VCaP (cell line): ENCODE results near the gene SEPTIN6.
"Not testable (repeated sequence)": the region's sequence is repeated elsewhere in the genome, so short reads cannot be mapped to it uniquely, and the experiment has no call there.

Source experiments
- H3K27ac ChIP-seq: fragments of 450-650 bp; 2 replicates; pipeline ENCODE4 v1.5.1; 2017
- TF ChIP-seq, protein P1 (sequence below): fragments of 450-650 bp; conservative IDR thresholded peaks from 2 replicates; pipeline ENCODE4 v1.5.1; 2017; ENCODE audit warnings: mild to moderate bottlenecking, moderate library complexity

The SEPTIN6 gene

DNA sequence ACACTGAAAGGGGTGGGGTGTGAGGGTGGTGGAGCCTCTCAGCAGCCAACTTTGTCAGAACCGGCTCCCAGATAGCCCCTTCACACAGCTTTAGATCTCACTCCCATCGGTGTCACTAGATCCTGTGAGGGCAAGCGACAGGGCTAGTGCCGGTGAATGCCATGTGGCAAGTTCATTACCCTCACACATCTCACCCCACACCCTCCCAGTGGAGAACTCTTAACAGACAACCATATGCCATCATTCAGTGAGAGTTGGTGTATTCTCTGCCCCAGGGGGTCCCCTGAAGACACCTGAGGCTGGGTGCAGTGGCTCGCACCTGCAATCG lies 15.3 kb downstream of the SEPTIN6 start:
- TF ChIP-seq, protein P1, sequence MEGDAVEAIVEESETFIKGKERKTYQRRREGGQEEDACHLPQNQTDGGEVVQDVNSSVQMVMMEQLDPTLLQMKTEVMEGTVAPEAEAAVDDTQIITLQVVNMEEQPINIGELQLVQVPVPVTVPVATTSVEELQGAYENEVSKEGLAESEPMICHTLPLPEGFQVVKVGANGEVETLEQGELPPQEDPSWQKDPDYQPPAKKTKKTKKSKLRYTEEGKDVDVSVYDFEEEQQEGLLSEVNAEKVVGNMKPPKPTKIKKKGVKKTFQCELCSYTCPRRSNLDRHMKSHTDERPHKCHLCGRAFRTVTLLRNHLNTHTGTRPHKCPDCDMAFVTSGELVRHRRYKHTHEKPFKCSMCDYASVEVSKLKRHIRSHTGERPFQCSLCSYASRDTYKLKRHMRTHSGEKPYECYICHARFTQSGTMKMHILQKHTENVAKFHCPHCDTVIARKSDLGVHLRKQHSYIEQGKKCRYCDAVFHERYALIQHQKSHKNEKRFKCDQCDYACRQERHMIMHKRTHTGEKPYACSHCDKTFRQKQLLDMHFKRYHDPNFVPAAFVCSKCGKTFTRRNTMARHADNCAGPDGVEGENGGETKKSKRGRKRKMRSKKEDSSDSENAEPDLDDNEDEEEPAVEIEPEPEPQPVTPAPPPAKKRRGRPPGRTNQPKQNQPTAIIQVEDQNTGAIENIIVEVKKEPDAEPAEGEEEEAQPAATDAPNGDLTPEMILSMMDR: no peak
- no peak overlapping the region for H3K27ac ChIP-seq

DNA sequence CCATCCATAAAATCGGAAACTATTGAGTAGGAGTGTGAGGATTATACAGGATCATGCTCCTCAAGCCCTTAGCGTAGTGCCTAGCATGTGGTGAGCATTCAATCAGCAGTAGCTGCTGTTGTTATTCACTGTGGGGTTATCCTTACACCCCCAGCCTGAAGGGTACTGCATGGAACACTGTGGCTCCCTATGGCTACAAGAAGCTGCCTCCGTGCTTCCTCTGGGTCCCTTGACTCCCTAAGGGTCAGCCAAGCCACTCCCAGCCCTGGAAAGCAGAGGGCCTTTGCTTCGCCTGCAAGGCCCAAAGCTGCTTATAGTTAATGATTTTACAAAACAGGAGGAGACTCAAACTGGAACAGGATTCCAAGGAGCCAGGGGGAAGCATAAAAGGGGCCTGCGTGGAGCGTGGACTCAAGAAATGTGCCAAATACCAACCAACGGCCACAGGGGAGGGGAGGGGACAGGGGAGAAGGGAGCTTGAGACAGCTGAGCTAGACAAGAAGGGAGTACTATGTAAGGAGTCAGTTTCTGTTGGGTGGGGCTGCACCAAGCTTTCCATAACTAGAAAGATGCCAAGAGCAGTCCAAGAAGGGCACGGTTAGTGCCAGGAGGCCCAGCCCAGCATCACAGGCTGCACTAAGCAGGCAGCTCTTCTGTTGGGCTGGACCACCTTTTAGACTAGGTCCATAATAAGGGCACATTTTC lies 15.9 kb downstream of the SEPTIN6 start:
- TF ChIP-seq, protein P1: no peak
- H3K27ac ChIP-seq: no peak overlapping the region

DNA sequence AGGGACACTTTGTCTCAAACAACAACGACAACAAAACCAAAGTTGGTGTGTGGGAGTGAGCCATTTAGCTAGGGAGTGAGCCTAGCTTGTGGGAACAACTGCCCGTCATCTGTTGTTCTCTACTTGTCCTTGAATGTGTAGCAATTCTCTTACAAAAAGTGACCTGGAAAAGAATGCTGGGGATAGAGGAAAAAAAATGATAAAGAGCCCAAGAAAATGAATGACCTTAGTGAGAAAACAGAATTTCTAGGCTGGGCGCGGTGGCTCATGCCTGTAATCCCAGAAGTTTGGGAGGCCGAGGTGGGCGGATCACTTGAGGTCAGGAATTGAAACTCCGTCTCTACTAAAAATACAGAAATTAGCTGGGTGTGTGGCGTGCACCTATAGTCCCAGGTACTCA lies 19.6 kb downstream of the SEPTIN6 start:
- TF ChIP-seq, protein P1: no peak
- H3K27ac ChIP-seq: peak overlapping the region; percentile 47

DNA sequence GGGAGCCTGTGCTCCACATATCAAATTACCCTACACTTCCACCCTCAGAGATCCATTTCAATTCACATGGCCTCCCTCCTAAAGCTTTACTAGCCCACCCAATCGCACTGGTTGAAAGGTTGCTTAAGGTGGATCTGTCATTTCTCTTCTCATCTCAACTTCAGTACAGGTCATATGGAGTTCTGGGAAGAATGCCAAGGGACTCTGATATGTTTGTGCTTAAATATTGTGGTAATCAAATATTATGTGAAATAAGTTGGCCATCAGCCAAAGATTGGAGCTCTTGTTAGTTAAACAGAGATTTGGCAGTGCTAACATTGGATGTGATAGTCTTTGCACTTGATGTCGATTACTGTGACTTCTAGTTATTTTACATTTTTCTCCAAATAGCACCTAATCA lies 20.5 kb downstream of the SEPTIN6 start:
- H3K27ac ChIP-seq: peak overlapping the region; percentile 47
- TF ChIP-seq, protein P1: no peak

DNA sequence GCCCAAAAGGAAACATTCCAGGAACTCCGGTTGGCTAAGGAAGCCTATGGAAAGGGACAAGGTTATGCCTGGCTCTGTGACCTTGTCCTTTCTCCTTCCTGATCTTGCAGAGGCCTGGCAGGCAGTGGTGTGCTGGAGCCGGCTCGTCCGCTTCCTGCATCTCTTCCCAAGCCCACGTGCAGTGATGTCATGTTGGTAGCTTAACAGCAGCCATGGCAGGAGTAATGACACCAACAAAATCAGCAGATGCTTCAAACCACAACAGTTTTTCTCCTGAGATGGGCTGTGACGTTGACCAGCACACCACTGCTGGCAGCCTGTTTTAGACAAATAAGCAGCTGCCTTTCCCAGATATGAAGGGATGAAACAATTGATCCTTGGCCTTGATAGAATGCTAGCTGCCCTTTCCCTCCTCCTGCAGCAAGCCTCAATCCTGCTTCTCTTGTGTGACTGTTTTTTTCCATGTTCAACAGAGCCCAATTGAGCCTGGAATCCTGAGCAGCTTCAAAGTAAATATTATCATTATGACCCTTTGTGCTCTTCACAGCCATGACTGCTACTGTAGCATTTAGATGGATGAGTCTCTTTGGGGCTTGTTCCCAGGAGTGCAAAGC lies 23.4 kb downstream of the SEPTIN6 start:
- H3K27ac ChIP-seq: no peak overlapping the region
- TF ChIP-seq, protein P1: no peak

DNA sequence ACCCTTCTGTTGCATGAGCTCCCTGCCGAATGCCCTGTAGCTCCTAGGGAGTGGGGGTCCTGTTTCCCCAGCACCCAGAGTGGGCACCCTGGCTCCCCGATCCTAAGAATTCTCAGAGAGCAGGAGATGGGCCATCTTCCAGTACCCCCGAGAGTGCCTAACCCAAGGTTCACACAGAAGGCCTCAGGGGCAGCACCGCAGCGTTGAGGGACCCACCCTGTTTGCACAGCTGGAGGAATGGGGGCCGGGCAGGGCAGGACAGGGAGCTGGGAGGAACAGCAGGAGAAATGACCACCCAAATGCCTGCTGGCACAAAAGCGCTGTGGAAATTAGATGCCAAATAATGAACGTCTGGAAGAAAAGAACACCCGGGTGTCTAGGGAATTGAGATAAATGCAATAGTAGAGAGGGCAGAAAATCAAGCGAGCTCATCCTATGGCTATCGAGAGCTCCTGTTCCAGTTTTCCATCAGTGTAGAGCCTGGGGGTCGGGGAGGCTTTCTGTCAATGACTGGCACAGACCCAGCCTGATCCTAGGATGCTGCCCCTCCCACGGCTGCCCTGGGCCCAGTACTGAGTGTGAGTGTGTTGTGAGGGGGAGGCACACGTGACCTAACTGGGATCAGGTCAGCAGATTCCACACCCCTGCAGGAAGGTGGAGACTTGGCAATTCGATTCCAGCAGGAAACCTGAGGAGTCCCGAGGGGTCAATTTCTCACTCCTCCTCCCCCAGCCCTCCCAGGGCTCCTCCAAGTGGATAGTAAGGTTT lies 25.7 kb downstream of the SEPTIN6 start:
- no peak overlapping the region for H3K27ac ChIP-seq
- TF ChIP-seq, protein P1: no peak

DNA sequence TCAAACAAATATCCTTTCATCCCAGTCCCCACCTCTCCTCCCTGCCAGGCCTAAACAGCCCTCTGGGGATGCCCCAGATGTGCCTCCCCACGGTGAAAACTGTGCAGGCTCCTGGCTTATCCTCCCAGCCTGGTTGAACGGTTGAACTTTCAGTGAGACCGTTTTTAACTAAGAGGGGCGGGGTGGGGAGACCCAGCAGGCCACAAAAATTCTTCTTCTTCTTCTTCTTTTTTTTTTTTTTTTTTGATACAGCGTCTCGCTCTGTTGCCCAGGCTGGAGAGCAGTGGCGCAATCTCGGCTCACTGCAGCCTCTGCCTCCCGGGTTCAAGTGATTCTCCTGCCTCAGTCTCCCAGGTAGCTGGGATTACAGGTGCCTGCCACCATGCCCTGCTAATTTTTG lies 28.1 kb downstream of the SEPTIN6 start:
- not testable (repeated sequence) for H3K27ac ChIP-seq

DNA sequence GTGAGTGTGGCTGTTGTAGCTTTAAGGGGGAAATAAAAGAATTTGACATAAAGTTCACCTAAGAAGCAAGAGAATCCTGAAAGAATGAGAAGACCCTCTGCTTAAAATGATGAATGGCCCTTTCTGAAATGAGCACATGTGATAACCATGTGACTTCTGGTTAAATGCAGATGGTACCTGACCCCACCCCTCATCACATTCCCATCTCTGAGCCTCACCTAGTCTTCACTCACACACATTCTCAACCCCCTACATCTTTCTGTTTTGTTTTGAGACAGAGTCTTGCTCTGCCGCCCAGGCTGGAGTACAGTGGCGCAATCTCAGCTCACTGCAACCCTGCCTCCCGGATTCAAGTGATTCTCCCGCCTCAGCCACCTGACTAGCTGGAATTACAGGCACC lies 31.5 kb downstream of the SEPTIN6 start:
- no peak overlapping the region for H3K27ac ChIP-seq
- TF ChIP-seq, protein P1: no peak
